GM19035 (cell line): ENCODE data around the gene SFRP4.
A peak's percentile ranks its signal among the peaks of the same experiment; 100 is the strongest.
"Not testable (repeated sequence)": the region's sequence is repeated elsewhere in the genome, so short reads cannot be mapped to it uniquely, and the experiment has no call there.

Source experiments
- ATAC-seq: cut with Tn5 transposase; IDR thresholded peaks from one replicate; pipeline ENCODE4 v1.9.1; 2021; ENCODE audit not compliant: unreplicated experiment

Gene SFRP4

DNA sequence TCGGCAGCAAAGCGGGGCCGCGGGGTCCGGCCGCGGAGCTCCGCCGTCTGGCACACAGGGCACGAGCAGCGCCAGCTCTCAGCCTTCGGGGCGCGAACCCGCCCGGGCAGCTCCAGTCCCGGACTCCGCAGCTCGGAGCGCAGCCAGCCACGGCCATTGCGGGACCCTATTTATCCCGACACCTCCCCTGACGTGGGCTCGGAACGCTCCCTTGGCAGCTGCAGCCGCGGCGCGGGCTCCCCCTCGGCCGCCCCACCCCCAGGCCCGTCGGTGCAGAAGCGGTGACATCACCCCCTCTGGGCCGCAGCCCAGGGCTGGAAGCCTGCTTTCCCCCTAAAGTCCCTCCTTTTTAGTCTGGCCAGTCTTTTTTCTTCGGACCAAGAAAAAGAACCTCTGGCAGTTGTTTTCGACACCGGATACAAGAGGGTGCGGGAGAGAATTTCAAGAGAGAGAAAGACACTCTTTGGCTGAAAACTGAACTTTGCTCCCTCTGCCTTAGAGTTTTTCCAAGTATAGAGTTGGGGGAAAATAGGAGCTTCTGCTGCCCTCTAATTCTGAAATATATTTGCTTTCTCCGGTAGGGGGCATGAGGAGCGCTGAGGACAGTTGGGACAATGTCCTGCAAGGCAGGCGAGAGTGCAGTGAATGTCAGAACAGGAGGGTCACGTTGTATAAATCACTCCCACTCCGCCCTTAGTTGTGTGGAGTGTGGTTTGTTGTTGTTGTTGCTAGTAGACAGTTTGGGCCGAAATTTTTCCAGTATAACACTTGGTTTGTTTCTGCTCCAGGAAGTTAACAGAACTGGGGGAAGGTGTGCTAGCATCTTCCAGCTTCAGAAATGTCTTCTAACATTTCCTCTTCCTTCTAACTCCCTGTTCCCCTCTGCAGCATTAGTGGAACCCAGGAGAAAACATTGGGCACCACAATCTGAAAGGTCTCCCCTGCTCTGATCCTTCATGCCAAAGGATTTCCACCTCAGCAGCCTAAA is at the start of gene SFRP4:
Gene SFRP4, minus strand, starts transcription at position 145 of the 988 bp plus-strand sequence. CDS start 280 bp downstream, outside the sequence.
- peak; percentile 39 for ATAC-seq

GRCh38 chr7:37964196-37964595 is 47.6 kb upstream of the SFRP4 start:
- ATAC-seq, result no peak

DNA sequence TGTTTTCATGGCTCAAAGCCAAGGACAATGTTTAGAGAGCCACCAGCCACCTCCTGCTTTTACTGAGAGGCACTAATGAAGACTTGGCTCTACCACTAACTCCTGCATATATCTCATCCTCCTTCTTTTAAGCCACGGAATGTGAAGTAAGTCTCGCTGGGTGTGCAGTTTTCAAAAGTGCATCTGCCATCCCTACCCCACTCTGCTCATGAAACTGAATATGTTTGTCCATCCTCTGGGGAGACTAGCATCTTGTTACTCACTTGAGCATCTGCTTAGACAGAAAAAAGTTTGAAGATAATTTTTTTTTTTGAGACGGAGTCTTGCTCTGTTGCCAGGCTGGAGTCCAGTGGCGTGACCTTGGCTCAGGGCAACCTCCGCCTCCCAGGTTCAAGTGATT is 44.6 kb upstream of the SFRP4 start:
- no peak for ATAC-seq

DNA sequence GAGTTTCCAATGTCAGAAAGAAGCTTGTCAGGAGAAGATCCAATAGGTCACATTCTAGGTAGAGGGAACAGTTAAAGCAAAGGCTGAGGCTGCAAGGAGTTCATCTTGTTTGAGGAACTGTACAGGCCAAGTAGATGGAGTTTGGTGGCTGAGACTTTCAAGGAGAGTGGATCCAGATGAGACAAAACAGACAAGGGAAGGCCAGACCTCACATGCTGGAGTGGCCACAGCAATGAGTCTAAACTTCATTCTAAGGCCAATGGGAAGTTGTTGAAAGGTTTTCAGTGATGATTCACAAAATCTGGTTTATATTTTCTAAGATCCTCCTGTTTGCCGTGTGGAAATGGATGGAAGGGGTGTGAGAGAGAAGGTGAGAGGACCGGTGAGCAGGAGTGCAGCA is 43.9 kb upstream of the SFRP4 start:
- no peak for ATAC-seq

- no peak for ATAC-seq
Observed at GRCh38 chr7:37957221-37957970, 40.8 kb upstream of the SFRP4 start.

GRCh38 chr7:37956791-37957190 is 40.2 kb upstream of the SFRP4 start:
- no peak for ATAC-seq

DNA sequence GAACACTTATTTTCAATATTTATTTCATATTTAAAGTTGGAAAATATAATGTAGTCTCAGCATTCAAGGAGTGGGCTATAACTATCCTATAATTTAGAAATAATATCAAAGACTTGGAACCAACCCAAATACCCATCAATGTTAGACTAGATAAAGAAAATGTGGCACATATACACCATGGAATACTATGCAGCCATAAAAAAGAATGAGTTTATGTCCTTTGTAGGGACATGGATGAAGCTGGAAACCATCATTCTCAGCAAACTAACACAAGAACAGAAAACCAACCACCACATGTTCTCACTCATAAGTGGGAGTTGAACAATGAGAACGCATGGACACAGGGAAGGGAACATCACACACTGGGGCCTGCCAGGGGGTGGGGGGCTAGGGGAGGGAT is 37.6 kb upstream of the SFRP4 start:
- not testable (repeated sequence) for ATAC-seq

DNA sequence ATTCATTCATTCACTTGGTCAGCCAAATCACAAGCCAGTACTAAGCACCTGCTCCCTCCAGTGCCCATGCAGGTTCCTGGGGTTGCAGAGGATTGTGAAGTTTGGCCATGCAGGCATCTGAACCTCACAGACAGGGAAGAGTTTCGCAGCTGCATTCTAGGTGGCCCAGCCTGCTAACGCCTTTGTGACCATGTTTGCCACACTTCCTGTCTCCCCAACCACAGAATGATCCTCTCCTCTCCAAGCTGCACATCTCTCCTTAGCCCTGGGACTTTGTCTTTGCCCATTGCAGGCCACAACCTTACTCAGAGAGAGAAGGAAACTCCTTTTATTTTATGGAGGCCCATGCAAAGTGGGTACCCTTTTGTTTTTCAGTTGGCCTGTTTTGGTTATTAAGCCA is 35.6 kb upstream of the SFRP4 start:
- no peak for ATAC-seq

DNA sequence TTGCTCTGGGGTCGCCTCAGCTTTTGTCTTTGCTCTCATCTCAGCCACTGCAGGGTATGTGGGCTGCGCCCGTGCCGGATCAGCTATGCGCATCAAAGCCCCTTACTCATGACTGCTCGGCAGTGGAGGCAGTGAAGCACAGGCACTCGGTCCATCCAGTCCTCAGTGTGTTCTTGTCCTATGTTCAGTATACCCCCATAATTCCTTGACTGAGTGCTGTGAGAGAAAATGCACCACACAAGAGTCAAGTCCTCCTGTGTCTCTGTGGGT is 31.3 kb upstream of the SFRP4 start:
- no peak for ATAC-seq

GRCh38 chr7:37947138-37947940 is 30.7 kb upstream of the SFRP4 start:
- no peak for ATAC-seq

DNA sequence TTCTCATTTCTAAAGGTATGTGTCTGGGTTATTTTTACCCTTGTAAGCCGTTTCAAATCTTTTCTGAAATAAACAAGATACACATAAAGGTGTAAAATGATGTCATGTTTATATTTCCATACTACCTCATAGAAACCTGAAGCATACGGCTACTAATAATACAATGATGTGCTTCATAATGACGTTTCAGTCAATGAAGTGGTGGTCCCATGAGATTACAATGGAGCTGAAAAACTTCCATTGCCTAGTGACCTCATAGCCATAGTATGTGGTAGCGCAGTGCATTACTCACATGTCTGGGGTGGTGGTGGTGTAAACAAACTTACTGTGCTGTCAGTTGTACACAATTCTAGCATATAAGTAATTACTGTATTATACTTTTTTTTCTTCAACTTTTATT is 28.7 kb upstream of the SFRP4 start:
- ATAC-seq, result no peak

GRCh38 chr7:37944737-37945054 is 28.1 kb upstream of the SFRP4 start:
- no peak for ATAC-seq

DNA sequence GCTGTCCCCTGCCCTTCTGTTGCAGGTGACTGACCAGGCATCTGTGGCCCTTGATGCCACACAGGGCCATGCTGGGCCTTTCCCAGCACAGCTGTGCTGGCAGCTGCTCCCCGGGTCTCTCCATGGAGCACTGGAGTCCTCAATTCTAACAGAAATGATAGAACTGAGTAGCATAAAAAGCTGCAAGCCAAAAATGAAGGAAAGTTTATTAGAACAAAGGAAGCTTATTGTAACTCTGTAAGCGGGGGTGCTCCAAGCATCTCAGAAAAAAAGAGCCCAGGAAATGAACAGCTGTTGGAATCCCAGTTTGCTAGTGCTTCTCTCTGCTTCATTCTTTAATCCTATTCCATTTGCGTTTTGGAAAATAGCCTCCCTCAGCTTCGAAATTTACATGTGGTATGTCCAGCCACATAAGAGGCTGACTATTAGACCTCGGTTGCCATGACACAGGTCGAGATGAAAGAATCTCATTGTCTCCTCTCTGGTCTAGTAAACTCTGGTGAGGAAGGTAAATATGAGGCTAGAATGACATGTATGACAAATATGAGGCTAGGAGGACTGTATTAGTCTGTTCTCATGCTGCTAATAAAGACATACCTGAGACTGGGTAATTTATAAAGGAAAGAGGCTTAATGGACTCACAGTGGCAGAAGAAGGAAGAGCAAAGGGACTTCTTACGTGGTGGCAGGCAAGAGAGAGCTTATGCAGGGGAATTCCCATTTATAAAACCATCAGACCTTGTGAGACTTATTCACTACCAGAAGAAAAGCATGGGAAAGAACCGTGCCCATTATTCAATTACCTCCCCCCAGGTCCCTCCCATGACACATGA is 27.5 kb upstream of the SFRP4 start:
- no peak for ATAC-seq

GRCh38 chr7:37942934-37943610 is 26.5 kb upstream of the SFRP4 start:
- ATAC-seq, result no peak

GRCh38 chr7:37933018-37933566 is 16.5 kb upstream of the SFRP4 start:
- no peak for ATAC-seq

GRCh38 chr7:37932543-37932942 is 15.9 kb upstream of the SFRP4 start:
- no peak for ATAC-seq

GRCh38 chr7:37930226-37930948 is 13.8 kb upstream of the SFRP4 start:
- no peak for ATAC-seq

DNA sequence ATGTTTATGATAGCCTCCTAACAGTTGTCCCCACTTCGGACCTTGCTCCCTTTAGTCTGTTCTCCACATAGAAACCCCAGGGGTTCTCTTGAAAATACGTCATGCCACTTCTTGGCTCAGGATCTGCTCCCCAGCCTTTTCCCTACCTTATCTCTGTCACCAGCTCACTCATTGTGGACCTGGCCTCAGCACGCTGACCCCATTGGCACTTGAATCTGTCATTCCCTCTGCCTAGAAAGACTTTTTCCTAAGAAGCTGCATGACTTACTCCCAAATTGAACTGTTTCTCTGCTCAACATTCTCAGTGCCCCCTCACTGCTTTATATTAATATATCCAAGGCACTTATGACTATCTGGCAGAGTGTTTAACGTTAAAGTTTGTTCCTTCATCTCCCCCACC is 12.3 kb upstream of the SFRP4 start:
- ATAC-seq, result no peak

- no peak for ATAC-seq
Observed at GRCh38 chr7:37927773-37928444, 11.3 kb upstream of the SFRP4 start.
